Measurements from ENCODE around the gene JPH4. TPM values are rescaled to one million over a fixed set of nuclear protein-coding genes. Genes with fewer than 3 reads are reported as not detected.
"Not testable (repeated sequence)": the region's sequence is repeated elsewhere in the genome, so short reads cannot be mapped to it uniquely, and the experiment has no call there.

The JPH4 gene
- total RNA-seq, 2 donors from 2014 or later: 0.18 to 0.91 TPM

DNA sequence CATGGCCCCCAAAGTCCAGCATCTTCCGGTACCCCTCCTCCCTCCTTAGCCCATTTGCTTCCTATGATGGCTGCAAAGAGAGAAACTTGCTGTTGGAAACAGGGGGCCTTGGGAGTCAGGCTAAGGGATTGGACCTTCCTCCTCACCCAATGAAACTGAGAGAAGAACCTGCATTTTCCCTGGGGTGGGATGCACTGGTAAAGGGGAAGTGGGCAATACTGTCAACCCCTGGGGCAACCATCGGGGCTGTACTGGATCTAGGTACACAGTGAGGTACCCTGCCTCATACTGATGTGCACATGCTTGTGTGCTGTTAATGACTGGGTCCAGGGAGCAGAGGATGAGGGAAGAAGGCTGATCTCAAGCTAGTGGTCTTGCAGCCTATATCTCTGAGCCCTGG is 11.0 kb upstream of the JPH4 start:
- Mint-ChIP-seq H3K27me3 (ENCODE audit: insufficient read depth) (peaks cover 18% of the 10 kb centered on the region), H3K9me3 (peaks cover 9% of the 10 kb centered on the region), H3K27ac (no peak overlapping the region), H3K4me3 (no peak overlapping the region), H3K36me3 (ENCODE audit: low read depth) (no peaks in the 10 kb centered on the region), H3K4me1 (peaks cover 6% of the 10 kb centered on the region)
- no peak overlapping the region for H3K4me3 ChIP-seq (ENCODE audit: low read length)
- no peaks in the 10 kb centered on the region for H3K36me3 ChIP-seq (ENCODE audit: control insufficient read depth, insufficient read depth, low read length)
- no peak for DNase-seq
- no peaks in the 10 kb centered on the region for H3K4me1 ChIP-seq (ENCODE audit: control insufficient read depth, insufficient read depth, low read length)
- no peaks in the 10 kb centered on the region for H3K27me3 ChIP-seq (ENCODE audit: control insufficient read depth, insufficient read depth, low read length, poor library complexity, severe bottlenecking)
- H3K27ac ChIP-seq (ENCODE audit: low read depth, low read length): no peak overlapping the region
- H3K9ac ChIP-seq (ENCODE audit: extremely low read depth, low read length, poor library complexity, severe bottlenecking): no peak overlapping the region
- peaks cover 5% of the 10 kb centered on the region for H3K9me3 ChIP-seq (ENCODE audit: control insufficient read depth, low read length)
- TF ChIP-seq, protein P1, sequence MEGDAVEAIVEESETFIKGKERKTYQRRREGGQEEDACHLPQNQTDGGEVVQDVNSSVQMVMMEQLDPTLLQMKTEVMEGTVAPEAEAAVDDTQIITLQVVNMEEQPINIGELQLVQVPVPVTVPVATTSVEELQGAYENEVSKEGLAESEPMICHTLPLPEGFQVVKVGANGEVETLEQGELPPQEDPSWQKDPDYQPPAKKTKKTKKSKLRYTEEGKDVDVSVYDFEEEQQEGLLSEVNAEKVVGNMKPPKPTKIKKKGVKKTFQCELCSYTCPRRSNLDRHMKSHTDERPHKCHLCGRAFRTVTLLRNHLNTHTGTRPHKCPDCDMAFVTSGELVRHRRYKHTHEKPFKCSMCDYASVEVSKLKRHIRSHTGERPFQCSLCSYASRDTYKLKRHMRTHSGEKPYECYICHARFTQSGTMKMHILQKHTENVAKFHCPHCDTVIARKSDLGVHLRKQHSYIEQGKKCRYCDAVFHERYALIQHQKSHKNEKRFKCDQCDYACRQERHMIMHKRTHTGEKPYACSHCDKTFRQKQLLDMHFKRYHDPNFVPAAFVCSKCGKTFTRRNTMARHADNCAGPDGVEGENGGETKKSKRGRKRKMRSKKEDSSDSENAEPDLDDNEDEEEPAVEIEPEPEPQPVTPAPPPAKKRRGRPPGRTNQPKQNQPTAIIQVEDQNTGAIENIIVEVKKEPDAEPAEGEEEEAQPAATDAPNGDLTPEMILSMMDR (conservative IDR thresholded peaks at IDR 0.05): no peak
- WGBS, 2 experiments (ENCODE audit: insufficient coverage in 1 of 2, insufficient read length in 1 of 2): 97% methylated on average over 2 of the region's 2 CpGs; no CpG with 5 or more reads in 1 of the 2 experiments

DNA sequence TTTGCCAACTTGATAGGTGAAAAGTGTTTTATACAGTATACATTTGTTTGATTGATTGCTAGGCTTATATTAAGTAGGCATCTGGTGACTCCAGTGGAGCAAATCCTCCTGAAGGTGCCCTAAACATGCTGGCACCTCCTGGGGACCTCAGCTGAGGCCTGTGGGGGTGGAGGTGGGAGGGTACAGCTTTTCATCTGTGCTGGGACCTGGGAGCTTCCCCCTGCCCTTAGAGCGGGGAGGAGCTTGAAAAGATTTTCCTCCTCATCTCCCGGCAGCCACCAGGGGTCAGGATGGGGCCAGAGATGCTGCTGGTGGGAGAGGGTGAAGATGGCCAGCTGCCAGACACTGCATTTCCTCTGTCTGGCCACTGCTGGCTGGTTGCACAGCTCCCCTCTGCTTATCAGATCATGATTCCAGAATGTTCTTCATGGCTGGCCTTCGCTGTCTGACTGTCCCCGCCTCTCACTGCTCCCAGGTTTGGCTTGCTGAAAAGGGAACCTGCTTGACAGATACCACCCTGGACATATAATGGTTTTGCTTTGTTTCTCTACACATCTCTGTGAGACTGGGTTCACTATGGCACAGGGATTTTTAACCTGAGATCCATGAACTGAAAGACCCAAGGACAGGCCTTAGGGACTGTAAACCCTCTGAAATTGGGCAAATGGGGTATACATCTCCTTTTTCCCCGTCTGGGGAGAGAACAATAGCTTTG is 10.5 kb upstream of the JPH4 start:
- Mint-ChIP-seq H3K27ac (no peak overlapping the region), H3K4me3 (no peak overlapping the region)

DNA sequence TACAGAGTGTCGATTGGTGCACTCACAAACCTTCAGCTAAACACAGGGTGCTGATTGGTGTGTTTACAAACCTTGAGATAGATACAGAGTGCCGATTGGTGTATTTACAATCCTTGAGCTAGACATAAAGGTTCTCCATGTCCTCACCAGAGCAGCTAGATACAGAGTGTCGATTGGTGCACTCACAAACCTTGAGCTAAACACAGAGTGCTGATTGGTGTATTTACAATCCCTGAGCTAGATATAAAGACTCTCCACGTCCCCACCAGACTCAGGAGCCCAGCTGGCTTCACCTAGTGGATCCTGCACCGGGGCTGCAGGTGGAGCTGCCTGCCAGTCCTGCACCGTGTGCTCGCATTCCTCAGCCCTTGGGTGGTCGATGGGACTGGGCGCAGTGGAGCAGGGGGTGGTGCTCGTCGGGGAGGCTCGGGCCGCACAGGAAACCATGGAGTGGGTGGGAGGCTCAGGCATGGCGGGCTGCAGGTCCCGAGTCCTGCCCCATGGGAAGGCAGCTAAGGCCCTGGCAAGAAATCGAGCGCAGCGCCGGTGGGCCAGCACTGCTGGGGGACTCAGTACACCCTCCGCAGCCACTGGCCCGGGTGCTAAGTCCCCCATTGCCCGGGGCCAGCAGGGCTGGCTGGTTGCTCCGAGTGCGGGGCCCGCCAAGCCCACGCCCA is 6.1 kb upstream of the JPH4 start:
- H3K27ac ChIP-seq (ENCODE audit: low read depth, low read length); H3K9ac ChIP-seq (ENCODE audit: extremely low read depth, low read length, poor library complexity, severe bottlenecking); H3K27ac Mint-ChIP-seq; H3K4me3 ChIP-seq (ENCODE audit: low read length); H3K9me3 ChIP-seq (ENCODE audit: control insufficient read depth, low read length); DNase-seq; H3K27me3 ChIP-seq (ENCODE audit: control insufficient read depth, insufficient read depth, low read length, poor library complexity, severe bottlenecking); H3K4me1 Mint-ChIP-seq; H3K4me3 Mint-ChIP-seq; H3K36me3 Mint-ChIP-seq (ENCODE audit: low read depth); H3K36me3 ChIP-seq (ENCODE audit: control insufficient read depth, insufficient read depth, low read length); H3K4me1 ChIP-seq (ENCODE audit: control insufficient read depth, insufficient read depth, low read length): not testable (repeated sequence)
- H3K27me3 Mint-ChIP-seq (ENCODE audit: insufficient read depth): peaks cover 44% of the 10 kb centered on the region
- 94 to 100% methylated on average over 2 to 24 of the region's 26 CpGs for WGBS, 2 experiments (ENCODE audit: insufficient coverage in 1 of 2, insufficient read length in 1 of 2)
- H3K9me3 Mint-ChIP-seq: peaks cover 14% of the 10 kb centered on the region

More for the DNA sequence above, 10.5 kb upstream of the JPH4 start:
- DNase-seq: peak; percentile 96
- H3K4me1 Mint-ChIP-seq: peaks cover 6% of the 10 kb centered on the region
- peaks cover 13% of the 10 kb centered on the region for H3K9me3 Mint-ChIP-seq
- Histone ChIP-seq H3K9me3 (ENCODE audit: control insufficient read depth, low read length) (peaks cover 5% of the 10 kb centered on the region), H3K9ac (ENCODE audit: extremely low read depth, low read length, poor library complexity, severe bottlenecking) (no peak overlapping the region), H3K4me3 (ENCODE audit: low read length) (no peak overlapping the region), H3K27ac (ENCODE audit: low read depth, low read length) (no peak overlapping the region), H3K36me3 (ENCODE audit: control insufficient read depth, insufficient read depth, low read length) (no peaks in the 10 kb centered on the region), H3K4me1 (ENCODE audit: control insufficient read depth, insufficient read depth, low read length) (no peaks in the 10 kb centered on the region), H3K27me3 (ENCODE audit: control insufficient read depth, insufficient read depth, low read length, poor library complexity, severe bottlenecking) (no peaks in the 10 kb centered on the region)
- H3K36me3 Mint-ChIP-seq (ENCODE audit: low read depth): no peaks in the 10 kb centered on the region
- peaks cover 17% of the 10 kb centered on the region for H3K27me3 Mint-ChIP-seq (ENCODE audit: insufficient read depth)
- TF ChIP-seq, protein P1 (conservative IDR thresholded peaks at IDR 0.05): peak; percentile 91
- 7 to 21% methylated on average over 3 to 5 of the region's 5 CpGs for WGBS, 2 experiments (ENCODE audit: insufficient coverage in 1 of 2, insufficient read length in 1 of 2)

DNA sequence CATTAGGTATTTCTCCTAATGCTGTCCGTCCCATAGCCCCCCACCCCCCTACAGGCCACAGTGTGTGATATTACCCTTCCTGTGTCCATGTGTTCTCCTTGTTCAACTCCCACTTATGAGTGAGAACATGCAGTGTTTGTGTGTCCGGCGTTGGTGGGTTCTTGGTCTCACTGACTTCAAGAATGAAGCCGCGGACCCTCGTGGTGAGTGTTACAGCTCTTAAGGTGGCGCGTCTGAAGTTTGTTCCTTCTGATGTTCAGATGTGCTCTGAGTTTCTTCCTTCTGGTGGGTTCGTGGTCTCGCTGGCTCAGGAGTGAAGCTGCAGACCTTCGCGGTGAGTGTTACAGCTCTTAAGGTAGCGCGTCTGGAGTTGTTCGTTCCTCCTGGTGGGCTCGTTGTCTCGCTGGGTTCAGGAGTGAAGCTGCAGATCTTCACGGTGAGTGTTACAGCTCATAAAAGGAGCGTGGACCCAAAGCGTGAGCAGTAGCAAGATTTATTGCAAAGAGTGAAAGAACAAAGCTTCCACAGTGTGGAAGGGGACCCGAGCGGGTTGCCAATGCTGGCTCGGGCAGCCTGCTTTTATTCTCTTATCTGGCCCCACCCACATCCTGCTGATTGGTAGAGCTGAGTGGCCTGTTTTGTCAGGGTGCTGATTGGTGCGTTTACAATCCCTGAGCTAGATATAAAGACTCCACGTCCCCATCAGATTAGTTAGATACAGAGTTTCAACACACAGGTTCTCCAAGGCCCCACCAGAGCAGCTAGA is 5.4 kb upstream of the JPH4 start:
- not testable (repeated sequence) for H3K36me3 ChIP-seq (ENCODE audit: control insufficient read depth, insufficient read depth, low read length)

More for the DNA sequence above, 5.4 kb upstream of the JPH4 start:
- not testable (repeated sequence) for H3K4me1 ChIP-seq (ENCODE audit: control insufficient read depth, insufficient read depth, low read length); H3K27me3 ChIP-seq (ENCODE audit: control insufficient read depth, insufficient read depth, low read length, poor library complexity, severe bottlenecking); H3K4me3 ChIP-seq (ENCODE audit: low read length); H3K27ac Mint-ChIP-seq; H3K9me3 ChIP-seq (ENCODE audit: control insufficient read depth, low read length); H3K4me1 Mint-ChIP-seq; H3K4me3 Mint-ChIP-seq; H3K36me3 Mint-ChIP-seq (ENCODE audit: low read depth); H3K9ac ChIP-seq (ENCODE audit: extremely low read depth, low read length, poor library complexity, severe bottlenecking); H3K27ac ChIP-seq (ENCODE audit: low read depth, low read length)
- Mint-ChIP-seq H3K27me3 (ENCODE audit: insufficient read depth) (peaks cover 51% of the 10 kb centered on the region), H3K9me3 (peaks cover 14% of the 10 kb centered on the region)
- 95 to 97% methylated on average over 21 to 22 of the region's 25 CpGs for whole genome bisulfite sequencing, 2 experiments (ENCODE audit: insufficient coverage in 1 of 2, insufficient read length in 1 of 2)
- DNase-seq: peak; percentile 26

Measured in endodermal cell (in vitro differentiated cells).